Activated CD4-positive, alpha-beta T cell treated with anti-CD3 and anti-CD28 coated beads for 48 hours (primary cell): ENCODE data around the gene TAF1A.

Experiments
- DNase-seq: peaks from one replicate; pipeline ENCODE4 v3.0.0-alpha.2; 2020

Gene TAF1A

GRCh38 chr1:222594789-222595188 is 5.1 kb upstream of the TAF1A start:
- no peak for DNase-seq

- DNase-seq = no peak
Measured at GRCh38 chr1:222592171-222592570, 2.4 kb upstream of the TAF1A start.

GRCh38 chr1:222588135-222588534 is 1.6 kb downstream of the TAF1A start:
- DNase-seq = no peak

DNA sequence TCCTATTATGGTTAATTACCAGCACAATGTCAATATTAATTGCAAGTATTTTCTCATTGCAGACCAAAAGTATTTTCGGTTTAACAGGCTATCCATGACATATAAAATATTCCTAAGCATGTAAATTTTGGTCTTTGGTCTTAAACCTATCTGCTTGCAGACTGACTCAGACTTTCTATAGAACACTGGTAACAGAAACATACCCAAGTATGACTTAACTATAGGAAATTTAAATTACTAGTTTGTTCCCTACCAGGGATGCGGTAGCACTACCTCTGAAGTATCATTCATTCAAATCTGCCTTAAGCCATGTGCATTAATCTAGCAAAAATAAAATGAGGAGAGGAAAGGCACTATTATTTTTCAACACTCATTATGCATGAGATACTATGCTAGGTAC is 2.9 kb downstream of the TAF1A start:
- DNase-seq = no peak

GRCh38 chr1:222583079-222583478 is 6.7 kb downstream of the TAF1A start:
- DNase-seq = no peak

DNA sequence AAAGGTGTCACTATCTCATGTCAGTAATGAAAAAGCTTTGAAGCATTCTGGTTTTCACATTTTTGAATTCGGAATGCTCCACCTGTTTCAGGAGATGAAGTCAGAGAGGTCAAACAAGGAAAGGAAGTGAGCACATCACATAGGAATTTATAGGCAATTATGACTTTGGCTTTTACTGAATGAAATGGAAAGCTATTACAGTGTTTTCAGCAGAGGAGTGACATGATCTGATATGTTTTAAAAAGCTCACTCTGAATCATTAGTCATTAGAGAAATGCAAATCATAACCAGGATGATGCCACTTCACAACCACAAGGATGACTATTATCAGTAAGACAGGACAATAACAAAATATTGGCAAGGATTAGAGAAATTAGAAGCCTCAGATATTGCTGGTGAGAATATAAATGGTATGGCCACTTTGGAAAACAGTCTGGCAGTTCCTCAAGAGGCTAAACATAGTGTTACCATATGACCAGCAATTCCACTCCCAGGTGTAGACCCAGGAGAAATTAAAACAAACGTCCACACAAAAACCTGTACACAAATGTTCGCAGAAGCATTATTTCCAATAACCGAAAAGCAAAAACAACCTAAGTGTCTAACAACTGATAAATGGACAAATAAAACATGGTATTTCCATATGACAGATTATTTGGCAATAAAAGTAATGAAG is 7.5 kb downstream of the TAF1A start:
- no peak for DNase-seq

DNA sequence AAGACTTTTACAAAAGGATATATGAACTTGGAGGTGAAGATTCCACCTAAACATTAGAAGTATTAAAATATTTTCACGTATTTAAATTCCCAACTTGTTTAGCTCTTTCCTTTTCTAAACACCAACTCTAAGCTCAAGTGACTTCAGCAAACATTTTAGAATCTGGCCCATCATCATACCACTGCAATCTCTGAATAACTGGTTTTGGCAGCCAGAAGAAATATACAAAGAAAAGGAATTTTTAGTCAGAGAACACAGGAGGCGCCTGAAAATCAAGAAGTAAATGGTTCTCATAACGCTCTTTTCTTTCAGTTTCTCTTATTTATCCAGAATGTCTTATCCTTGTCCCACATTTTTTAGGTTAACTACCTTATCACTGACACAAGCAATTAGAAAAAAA is 10.4 kb downstream of the TAF1A start:
- no peak for DNase-seq

- DNase-seq = no peak
Measured at GRCh38 chr1:222570837-222571236, 18.9 kb downstream of the TAF1A start.

GRCh38 chr1:222561656-222562055 is 28.1 kb downstream of the TAF1A start:
- DNase-seq = no peak

- no peak for DNase-seq
Measured at GRCh38 chr1:222557574-222557973, 32.2 kb downstream of the TAF1A start.

GRCh38 chr1:222557148-222557547 is 32.6 kb downstream of the TAF1A start:
- no peak for DNase-seq

- DNase-seq = no peak
Measured at GRCh38 chr1:222555992-222556615, 33.6 kb downstream of the TAF1A start.

GRCh38 chr1:222554177-222554576 is 35.6 kb downstream of the TAF1A start:
- no peak for DNase-seq

DNA sequence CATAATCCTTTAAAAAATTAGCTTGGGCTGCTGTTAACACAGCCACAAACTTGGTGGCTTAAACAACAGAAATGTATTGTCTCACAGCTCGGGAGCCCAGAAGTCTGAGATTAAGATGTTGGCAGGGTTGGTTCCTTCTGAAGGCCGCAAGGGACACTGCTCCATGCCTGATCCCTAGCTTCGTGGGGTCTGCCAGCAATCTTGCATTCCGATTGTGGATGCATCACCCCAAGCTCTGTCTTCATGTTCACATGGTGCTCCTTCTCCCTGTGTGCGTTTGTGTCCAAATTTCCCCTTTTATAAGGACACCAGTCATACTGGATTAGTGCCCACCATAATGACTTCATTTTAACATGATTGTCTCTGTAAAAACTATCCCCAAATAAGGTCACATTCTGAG is 36.9 kb downstream of the TAF1A start:
- DNase-seq = no peak

DNA sequence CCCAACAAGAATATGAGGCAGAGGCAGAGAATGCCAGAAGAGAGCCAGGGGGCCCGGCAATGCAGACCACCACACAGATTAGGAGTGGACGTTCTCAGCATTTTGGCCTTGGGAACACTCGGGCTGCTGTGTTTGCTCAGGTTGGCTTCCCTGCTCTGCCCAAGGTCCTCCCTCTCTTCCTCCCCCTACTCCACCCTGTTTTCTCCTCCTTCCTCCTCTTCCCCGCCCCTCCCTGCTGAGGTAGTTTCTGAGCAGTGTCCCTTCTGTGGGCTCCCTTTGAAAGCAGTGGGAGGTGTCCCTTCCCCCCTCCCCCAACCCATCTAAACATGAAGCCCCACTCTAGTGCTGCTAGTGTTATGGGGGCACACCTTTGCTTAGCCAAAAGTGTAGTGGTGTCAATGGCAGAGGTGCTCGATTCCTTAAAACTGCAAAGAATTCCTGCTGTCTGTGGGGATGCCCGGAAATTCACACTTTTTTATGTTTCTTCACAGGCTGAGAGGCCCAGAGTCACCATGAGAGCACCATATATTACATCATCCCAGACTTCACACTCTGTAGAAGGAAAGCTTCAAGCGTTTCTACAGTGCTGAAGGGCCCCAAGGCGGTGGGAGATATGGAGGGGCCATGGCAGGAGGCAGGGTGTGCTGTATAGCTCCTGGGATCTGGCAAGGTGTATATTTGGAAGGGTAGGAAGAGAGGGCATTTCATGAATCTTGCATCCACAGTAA is 41.6 kb downstream of the TAF1A start, which contains the start of gene HHIPL2:
TSS of gene HHIPL2 (minus strand) at position 161 of the 728 bp plus-strand sequence. CDS start at position 101, 60 bp downstream.
- no peak for DNase-seq

- DNase-seq = no peak
Measured at GRCh38 chr1:222547260-222547614, 42.5 kb downstream of the TAF1A start.

DNA sequence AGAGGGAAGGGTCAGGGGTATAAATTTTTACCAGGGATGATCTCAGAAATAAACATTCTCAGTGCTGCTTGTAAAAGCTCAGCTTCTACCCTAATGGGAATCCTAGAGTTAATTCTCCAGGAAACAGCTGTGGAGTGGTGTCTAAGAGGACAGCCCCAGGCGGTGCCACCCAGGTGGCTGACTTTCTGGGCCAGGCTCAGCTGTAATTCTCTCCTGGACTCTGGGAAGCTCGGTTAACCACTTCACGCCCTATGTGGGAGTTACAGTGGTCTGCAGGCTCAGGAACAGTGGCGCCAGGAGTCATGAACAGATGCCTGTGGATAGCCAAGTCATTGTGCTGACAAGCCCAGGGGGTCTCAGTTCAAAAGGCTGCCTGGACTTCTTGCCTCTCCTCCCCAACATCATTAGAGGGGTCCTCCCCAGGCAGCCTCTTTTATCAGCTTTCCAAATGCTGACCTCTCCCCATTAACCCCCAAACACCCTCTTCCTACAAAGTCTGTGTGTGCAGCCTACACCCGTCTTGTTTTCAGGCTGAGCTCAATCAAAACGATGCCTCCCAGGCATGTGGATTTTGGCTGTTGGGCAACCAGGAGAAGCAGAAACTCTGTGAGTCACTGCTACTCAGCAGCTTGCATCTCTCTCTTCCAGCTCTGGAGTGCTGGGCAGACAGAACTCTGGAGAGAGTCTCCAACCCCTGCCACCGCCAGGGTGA is 43.0 kb downstream of the TAF1A start:
- no peak for DNase-seq

GRCh38 chr1:222546091-222546490 is 43.6 kb downstream of the TAF1A start:
- no peak for DNase-seq

- DNase-seq = no peak
Measured at GRCh38 chr1:222543817-222544216, 45.9 kb downstream of the TAF1A start.

DNA sequence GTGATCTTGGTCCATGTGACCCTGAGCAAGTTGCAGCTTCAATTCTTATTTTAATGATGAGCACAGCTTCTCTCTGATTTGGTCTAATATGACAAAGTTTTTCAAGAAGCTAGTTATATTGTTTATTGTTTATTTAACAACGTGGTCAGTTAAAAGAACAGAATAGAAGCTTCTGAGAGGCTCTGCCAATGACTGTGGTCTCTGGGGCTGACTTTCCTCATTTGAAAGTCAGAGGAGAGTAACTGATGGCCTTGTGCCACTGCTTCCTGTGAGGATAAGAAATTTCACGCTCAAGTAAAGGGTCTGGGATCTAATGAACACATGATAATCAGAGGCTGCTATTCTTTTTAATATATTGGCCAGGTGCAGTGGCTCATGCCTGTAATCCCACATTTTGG is 49.1 kb downstream of the TAF1A start:
- DNase-seq = no peak

DNA sequence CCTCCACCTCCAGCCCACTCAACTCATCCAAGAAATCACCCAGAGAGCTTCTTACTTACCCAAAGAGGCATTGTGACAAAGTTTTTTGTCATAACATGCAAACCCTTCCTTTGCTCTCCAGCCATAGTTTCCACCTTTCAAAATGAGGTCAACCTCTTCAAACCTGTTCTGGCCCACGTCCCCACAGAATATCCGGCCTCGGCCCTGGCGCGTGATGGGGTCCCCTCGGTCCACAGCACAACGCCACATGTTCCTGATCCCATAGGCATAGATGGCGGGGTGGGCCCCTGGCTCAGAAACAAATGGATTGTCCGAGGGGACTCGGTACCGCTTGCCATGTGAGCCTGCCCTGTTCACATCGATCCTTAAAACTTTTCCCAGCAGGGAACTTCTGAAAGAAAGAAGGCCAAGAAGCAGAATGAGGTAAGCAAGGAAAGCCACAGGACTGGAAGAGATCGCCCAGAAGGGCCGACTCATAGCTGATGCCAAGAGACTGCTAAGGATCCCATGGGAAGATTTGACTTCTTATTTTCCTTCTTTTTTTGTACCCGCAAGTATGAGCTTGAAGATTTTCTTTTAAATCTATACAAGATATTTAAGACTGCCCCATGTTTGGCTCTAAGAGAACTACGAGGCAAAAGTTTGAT is 49.7 kb downstream of the TAF1A start:
- DNase-seq = no peak

DNA sequence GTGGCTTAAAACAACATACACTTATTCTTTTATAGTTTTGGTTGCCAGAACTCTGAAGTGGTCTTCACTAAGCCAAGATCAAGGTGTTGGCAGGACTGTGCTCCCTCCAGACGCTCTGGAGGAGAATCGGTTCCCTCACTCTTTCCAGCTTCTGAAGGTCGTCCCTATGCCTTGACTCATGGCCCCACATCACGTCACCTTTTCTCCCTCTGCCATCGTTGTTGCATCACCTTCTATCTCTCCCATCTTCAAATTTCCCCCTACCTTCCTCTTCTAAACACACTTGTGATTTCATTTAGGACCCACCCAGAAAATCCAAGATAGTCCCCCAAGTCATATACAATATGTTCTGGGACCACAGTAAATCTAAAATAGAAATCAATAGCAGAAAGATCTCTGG is 54.3 kb downstream of the TAF1A start:
- DNase-seq = no peak

- no peak for DNase-seq
Measured at GRCh38 chr1:222530852-222531251, 58.9 kb downstream of the TAF1A start.
